ENCODE measurements around the gene AZIN2.

GRCh38 chr1:33061834-33062233, 19.1 kb upstream of the AZIN2 start:
- TF ChIP-seq CTCF (conservative IDR thresholded peaks at IDR 0.05) (no peak), EZH2 (IDR thresholded peaks at IDR 0.05; ENCODE audit: low read depth) (no peak)

Data from PC-9 (cell line).